ENCODE measurements around the gene TNS4.

TNS4 gene

GRCh38 chr17:40472733-40473452 lies 28.5 kb downstream of the TNS4 start:
- DNase-seq (ENCODE audit: low spot score), result no peak

GRCh38 chr17:40471846-40472732 lies 29.3 kb downstream of the TNS4 start:
- no peak for DNase-seq (ENCODE audit: low spot score)

- DNase-seq (ENCODE audit: low spot score), result no peak
Observed at GRCh38 chr17:40470932-40471828, 30.2 kb downstream of the TNS4 start.

GRCh38 chr17:40469805-40470675 lies 31.4 kb downstream of the TNS4 start:
- DNase-seq (ENCODE audit: low spot score), result no peak

GRCh38 chr17:40468560-40468959 lies 32.9 kb downstream of the TNS4 start:
- DNase-seq (ENCODE audit: low spot score), result no peak

- DNase-seq (ENCODE audit: low spot score), result no peak
Observed at GRCh38 chr17:40467281-40467867, 34.0 kb downstream of the TNS4 start.

- no peak for DNase-seq (ENCODE audit: low spot score)
Observed at GRCh38 chr17:40466298-40466971, 35.0 kb downstream of the TNS4 start.

GRCh38 chr17:40464392-40464855 lies 37.0 kb downstream of the TNS4 start:
- no peak for DNase-seq (ENCODE audit: low spot score)

- no peak for DNase-seq (ENCODE audit: low spot score)
Observed at GRCh38 chr17:40463122-40463550, 38.3 kb downstream of the TNS4 start.

- DNase-seq (ENCODE audit: low spot score), result no peak
Observed at GRCh38 chr17:40462343-40463121, 38.9 kb downstream of the TNS4 start.

GRCh38 chr17:40461732-40462342 lies 39.6 kb downstream of the TNS4 start:
- DNase-seq (ENCODE audit: low spot score), result no peak

GRCh38 chr17:40460968-40461731 lies 40.3 kb downstream of the TNS4 start:
- no peak for DNase-seq (ENCODE audit: low spot score)

GRCh38 chr17:40460604-40460967 lies 40.8 kb downstream of the TNS4 start:
- DNase-seq (ENCODE audit: low spot score), result no peak

- DNase-seq (ENCODE audit: low spot score), result no peak
Observed at GRCh38 chr17:40459636-40460603, 41.5 kb downstream of the TNS4 start.

- DNase-seq (ENCODE audit: low spot score), result no peak
Observed at GRCh38 chr17:40458851-40459482, 42.5 kb downstream of the TNS4 start.
